Brain microvascular endothelial cell (primary cell): ENCODE measurements around the gene CD27.

ENCODE experiments used
- DNase-seq: peaks from one replicate; pipeline ENCODE4 v3.0.0-alpha.2; 2020
- H3K27ac ChIP-seq: fragments of 250-450 bp; sonication (Bioruptor Pico); 2 replicates; pipeline ENCODE4 v1.5.1; 2020; ENCODE audit warnings: mild to moderate bottlenecking, moderate library complexity
- H3K27me3 ChIP-seq: fragments of 250-450 bp; sonication (Bioruptor Pico); replicated peaks from 2 replicates; pipeline ENCODE4 v1.5.1; 2020; ENCODE audit warnings: mild to moderate bottlenecking
- H3K36me3 ChIP-seq: fragments of 250-450 bp; sonication (Bioruptor Pico); replicated peaks from 2 replicates; pipeline ENCODE4 v1.5.1; 2020; ENCODE audit warnings: mild to moderate bottlenecking
- H3K4me3 ChIP-seq: 2 replicates; pipeline ENCODE4 v1.5.1; 2011; ENCODE audit warnings: low read depth, mild to moderate bottlenecking, control low read depth, low read length, moderate library complexity
- in situ Hi-C: cut with HindIII; loops from 2 replicates; pipeline ENCODE4 v1.10.0; 2017; ENCODE audit warnings: low sequenced_read_pairs, low pct_ligation_motif_present
- TF ChIP-seq, protein P1 (sequence below): IDR thresholded peaks from 2 replicates; pipeline ENCODE4 v1.5.1; 2011; ENCODE audit warnings: low read depth, mild to moderate bottlenecking, moderate library complexity, low read length, control low read depth, inconsistent platforms; ENCODE audit errors: missing control alignments

CD27 gene

DNA sequence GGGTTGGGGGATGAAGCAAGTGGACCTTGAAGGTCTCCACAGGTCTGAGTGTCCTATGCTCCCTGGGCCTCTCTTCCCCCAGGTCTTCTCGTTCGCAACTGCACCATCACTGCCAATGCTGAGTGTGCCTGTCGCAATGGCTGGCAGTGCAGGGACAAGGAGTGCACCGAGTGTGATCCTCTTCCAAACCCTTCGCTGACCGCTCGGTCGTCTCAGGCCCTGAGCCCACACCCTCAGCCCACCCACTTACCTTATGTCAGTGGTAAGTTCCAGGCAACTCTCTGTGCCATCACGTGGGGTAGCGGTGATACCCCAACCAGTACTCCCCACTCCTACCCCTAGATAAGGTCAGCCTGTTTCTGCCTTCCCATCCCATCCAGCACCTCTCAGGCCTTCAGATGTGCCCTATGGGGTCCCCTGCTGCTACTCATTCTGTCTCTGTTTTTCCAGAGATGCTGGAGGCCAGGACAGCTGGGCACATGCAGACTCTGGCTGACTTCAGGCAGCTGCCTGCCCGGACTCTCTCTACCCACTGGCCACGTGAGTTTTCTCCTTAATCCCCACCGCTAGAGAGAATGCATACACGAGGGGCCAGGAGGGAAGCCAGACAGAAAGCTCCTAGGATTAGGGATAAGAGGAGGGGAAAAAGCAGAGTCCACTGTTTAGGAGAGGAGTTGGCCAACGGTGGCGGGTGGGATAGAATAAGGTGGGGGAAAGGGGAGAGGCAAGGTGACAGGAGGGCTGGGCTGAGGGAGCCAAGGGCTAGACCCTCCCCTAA, 5.5 kb downstream of the CD27 start:
- no peak overlapping the region for H3K27ac ChIP-seq
- H3K36me3 ChIP-seq = no peaks in the 10 kb centered on the region
- H3K4me3 ChIP-seq = peak overlapping the region; percentile 70
- in situ Hi-C loops = no loop called here
- DNase-seq = no peak
- TF ChIP-seq, protein P1, sequence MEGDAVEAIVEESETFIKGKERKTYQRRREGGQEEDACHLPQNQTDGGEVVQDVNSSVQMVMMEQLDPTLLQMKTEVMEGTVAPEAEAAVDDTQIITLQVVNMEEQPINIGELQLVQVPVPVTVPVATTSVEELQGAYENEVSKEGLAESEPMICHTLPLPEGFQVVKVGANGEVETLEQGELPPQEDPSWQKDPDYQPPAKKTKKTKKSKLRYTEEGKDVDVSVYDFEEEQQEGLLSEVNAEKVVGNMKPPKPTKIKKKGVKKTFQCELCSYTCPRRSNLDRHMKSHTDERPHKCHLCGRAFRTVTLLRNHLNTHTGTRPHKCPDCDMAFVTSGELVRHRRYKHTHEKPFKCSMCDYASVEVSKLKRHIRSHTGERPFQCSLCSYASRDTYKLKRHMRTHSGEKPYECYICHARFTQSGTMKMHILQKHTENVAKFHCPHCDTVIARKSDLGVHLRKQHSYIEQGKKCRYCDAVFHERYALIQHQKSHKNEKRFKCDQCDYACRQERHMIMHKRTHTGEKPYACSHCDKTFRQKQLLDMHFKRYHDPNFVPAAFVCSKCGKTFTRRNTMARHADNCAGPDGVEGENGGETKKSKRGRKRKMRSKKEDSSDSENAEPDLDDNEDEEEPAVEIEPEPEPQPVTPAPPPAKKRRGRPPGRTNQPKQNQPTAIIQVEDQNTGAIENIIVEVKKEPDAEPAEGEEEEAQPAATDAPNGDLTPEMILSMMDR = no peak
- H3K27me3 ChIP-seq = no peaks in the 10 kb centered on the region

DNA sequence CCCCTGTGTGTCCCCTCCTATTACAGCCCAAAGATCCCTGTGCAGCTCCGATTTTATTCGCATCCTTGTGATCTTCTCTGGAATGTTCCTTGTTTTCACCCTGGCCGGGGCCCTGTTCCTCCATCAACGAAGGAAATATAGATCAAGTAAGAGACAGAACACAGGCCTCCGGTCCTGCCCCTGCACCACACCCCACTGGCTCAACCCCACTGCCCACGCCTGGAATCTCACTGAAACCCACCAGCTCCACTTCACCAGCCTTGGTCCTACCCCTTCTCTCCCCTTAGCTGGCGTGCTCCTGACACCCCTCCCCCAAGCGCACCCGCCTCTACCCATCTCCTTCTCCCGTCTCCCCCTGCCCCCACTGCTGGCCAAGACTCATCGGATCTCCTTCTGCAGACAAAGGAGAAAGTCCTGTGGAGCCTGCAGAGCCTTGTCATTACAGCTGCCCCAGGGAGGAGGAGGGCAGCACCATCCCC, 6.2 kb downstream of the CD27 start:
- no peak for DNase-seq
- H3K36me3 ChIP-seq = no peaks in the 10 kb centered on the region

DNA sequence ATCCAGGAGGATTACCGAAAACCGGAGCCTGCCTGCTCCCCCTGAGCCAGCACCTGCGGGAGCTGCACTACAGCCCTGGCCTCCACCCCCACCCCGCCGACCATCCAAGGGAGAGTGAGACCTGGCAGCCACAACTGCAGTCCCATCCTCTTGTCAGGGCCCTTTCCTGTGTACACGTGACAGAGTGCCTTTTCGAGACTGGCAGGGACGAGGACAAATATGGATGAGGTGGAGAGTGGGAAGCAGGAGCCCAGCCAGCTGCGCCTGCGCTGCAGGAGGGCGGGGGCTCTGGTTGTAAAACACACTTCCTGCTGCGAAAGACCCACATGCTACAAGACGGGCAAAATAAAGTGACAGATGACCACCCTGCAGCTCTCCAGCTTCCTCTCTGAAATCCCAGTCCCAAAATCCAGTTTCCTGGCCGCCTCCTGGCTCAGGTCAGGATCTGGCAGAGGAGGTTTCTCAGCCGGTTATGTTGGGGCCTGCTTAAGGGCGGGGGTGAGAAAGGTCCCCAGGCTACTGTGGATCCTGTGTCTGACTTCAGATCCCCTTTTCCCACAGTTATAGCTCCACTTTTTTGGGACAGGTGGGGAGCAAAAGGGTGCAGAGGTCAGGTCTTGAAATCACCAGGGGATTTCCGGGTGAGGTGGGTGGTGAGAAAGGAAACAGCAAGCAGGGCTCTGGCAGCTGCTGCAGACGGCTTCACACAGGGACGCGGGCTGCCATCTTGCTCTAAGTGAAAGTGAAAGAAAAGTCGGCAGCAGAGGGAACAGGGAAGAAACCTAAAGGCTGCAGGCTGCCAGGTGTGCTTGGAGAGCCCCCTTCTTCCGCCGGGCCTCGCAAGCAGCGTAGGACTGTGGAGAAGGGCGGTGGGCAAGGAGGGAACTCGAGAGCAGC, 6.8 kb downstream of the CD27 start, which contains the start of gene TAPBPL:
TAPBPL (plus strand) TSS at position 695 of the 897 bp plus-strand sequence. CDS start 207 bp downstream, outside the sequence.
- in situ Hi-C loops = no loop called here

More for the DNA sequence above, 6.2 kb downstream of the CD27 start:
- H3K4me3 ChIP-seq = peak overlapping the region; percentile 70
- TF ChIP-seq, protein P1 = no peak
- no peaks in the 10 kb centered on the region for H3K27me3 ChIP-seq
- in situ Hi-C loops = no loop called here
- H3K27ac ChIP-seq = peak overlapping the region; percentile 85

DNA sequence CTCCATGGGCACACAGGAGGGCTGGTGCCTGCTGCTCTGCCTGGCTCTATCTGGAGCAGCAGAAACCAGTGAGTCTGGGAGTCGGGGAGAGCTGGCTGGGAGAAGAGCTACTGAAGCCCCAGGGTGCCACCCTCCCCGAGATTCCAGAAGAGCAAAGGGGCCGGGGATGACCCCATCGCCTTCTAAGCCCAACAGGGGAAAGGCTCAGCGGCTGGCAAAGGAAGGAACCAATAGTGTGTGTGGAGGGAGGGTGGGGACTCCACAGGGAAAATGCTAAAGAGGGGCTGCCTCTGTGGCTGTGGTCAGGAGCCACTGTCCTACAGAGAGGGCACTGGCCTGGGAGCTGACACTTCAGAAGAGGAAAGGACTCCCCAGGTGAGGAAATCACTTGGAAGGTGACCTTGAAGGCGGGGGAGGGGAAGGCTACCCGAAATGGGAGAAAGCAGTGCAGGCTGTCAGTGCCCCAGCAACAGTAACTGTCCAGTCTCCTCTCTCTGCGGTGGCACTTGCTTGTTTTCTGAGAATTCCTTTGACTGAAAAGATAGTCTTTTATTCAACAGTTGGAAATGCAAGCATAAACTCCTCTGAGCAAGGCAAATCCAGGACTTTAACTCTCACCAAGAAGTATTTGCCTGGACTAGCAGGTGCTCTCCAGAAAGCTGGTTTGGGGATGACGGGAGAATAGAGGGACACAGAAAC, 7.6 kb downstream of the CD27 start:
- peak overlapping the region; percentile 85 for H3K27ac ChIP-seq
- no peaks in the 10 kb centered on the region for H3K27me3 ChIP-seq
- TF ChIP-seq, protein P1 = no peak
- peak overlapping the region; percentile 70 for H3K4me3 ChIP-seq
- in situ Hi-C loops = no loop called here
- peaks cover 1% of the 10 kb centered on the region for H3K36me3 ChIP-seq
- no peak for DNase-seq

More for the DNA sequence above, 6.8 kb downstream of the CD27 start, which contains the start of gene TAPBPL:
- Histone ChIP-seq H3K4me3 (peak within 1 kb of the TSS; percentile 70), H3K36me3 (no peaks in the 10 kb centered on the region), H3K27me3 (no peaks in the 10 kb centered on the region), H3K27ac (peak within 1 kb of the TSS; percentile 85)
- DNase-seq = peak; percentile 70
- TF ChIP-seq, protein P1 = no peak

DNA sequence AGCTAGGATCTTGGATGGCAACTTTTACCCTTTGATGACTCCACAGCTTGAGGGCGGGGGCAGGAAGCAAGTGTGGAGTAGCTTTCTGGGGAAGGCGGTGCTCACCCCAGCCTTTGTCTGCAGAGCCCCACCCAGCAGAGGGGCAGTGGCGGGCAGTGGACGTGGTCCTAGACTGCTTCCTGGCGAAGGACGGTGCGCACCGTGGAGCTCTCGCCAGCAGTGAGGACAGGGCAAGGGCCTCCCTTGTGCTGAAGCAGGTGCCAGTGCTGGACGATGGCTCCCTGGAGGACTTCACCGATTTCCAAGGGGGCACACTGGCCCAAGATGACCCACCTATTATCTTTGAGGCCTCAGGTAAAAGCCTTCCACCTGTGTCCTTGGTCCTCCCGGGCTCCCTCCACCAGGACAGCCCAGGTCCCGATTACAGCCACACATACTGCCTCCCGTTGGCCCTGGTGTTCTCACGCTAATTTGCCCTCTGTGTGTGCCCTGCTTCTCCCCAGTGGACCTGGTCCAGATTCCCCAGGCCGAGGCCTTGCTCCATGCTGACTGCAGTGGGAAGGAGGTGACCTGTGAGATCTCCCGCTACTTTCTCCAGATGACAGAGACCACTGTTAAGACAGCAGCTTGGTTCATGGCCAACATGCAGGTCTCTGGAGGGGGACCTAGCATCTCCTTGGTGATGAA, 8.3 kb downstream of the CD27 start:
- no peak overlapping the region for H3K4me3 ChIP-seq
- in situ Hi-C loops = no loop called here
- no peak overlapping the region for H3K27ac ChIP-seq
- no peaks in the 10 kb centered on the region for H3K27me3 ChIP-seq
- TF ChIP-seq, protein P1 = no peak
- H3K36me3 ChIP-seq = peaks cover 7% of the 10 kb centered on the region
- DNase-seq = no peak
